Measurements from ENCODE around the gene HINT3. TPM values are rescaled to one million over a fixed set of nuclear protein-coding genes. Genes with fewer than 3 reads are reported as not detected.

The HINT3 gene
- total RNA-seq, 1 donor from 2014 or later: 11.8 TPM

- TF ChIP-seq CTCF (IDR thresholded peaks at IDR 0.05; ENCODE audit: insufficient read depth, low read depth, low read length) (no peak), EZH2 (IDR thresholded peaks at IDR 0.05; ENCODE audit: insufficient read depth, low read length) (no peak)
- no peak overlapping the region for H3K27ac ChIP-seq (ENCODE audit: low read depth, low read length)
- no peaks in the 10 kb centered on the region for H3K9me3 ChIP-seq (ENCODE audit: insufficient read depth, low read depth, low read length)
- Mint-ChIP-seq H3K27me3 (ENCODE audit: low read depth, unreplicated experiment) (no peaks in the 10 kb centered on the region), H3K27ac (ENCODE audit: unreplicated experiment) (no peak overlapping the region), H3K36me3 (ENCODE audit: low read depth, unreplicated experiment) (peaks cover 16% of the 10 kb centered on the region), H3K9me3 (ENCODE audit: unreplicated experiment) (no peaks in the 10 kb centered on the region), H3K4me3 (ENCODE audit: unreplicated experiment) (no peak overlapping the region), H3K4me1 (ENCODE audit: low read depth, unreplicated experiment) (peaks cover 1% of the 10 kb centered on the region)
- H3K9ac ChIP-seq (ENCODE audit: low read length): no peak overlapping the region
- H3K79me2 ChIP-seq (ENCODE audit: insufficient read depth, low read length): no peaks in the 10 kb centered on the region
- H4K20me1 ChIP-seq (ENCODE audit: insufficient read depth, low read length): no peaks in the 10 kb centered on the region
- H2AFZ ChIP-seq (ENCODE audit: low read depth, low read length): no peak overlapping the region
- DNase-seq (ENCODE audit: low read depth): no peak
- H3K27me3 ChIP-seq (ENCODE audit: insufficient read depth, low read length): no peaks in the 10 kb centered on the region
- no peak for FAIRE-seq
- peaks cover 7% of the 10 kb centered on the region for H3K36me3 ChIP-seq (ENCODE audit: insufficient read depth, low read length)
- no peak overlapping the region for H3K4me2 ChIP-seq (ENCODE audit: low read length)
- H3K4me3 ChIP-seq (ENCODE audit: insufficient read depth, low read depth, low read length): no peak overlapping the region
- no peaks in the 10 kb centered on the region for H3K4me1 ChIP-seq (ENCODE audit: insufficient read depth, low read length)
Observed at GRCh38 chr6:125924697-125925358, 31.7 kb upstream of the HINT3 start.

- FAIRE-seq: no peak
- H3K36me3 ChIP-seq (ENCODE audit: insufficient read depth, low read length): peaks cover 7% of the 10 kb centered on the region
- H3K9ac ChIP-seq (ENCODE audit: low read length): no peak overlapping the region
- no peak overlapping the region for H3K27ac ChIP-seq (ENCODE audit: low read depth, low read length)
- H3K4me1 Mint-ChIP-seq (ENCODE audit: low read depth, unreplicated experiment): no peaks in the 10 kb centered on the region
- no peaks in the 10 kb centered on the region for H3K27me3 Mint-ChIP-seq (ENCODE audit: low read depth, unreplicated experiment)
- H2AFZ ChIP-seq (ENCODE audit: low read depth, low read length): no peak overlapping the region
- H3K27me3 ChIP-seq (ENCODE audit: insufficient read depth, low read length): no peaks in the 10 kb centered on the region
- H3K9me3 ChIP-seq (ENCODE audit: insufficient read depth, low read depth, low read length): no peaks in the 10 kb centered on the region
- H3K4me3 Mint-ChIP-seq (ENCODE audit: unreplicated experiment): no peak overlapping the region
- no peaks in the 10 kb centered on the region for H4K20me1 ChIP-seq (ENCODE audit: insufficient read depth, low read length)
- H3K9me3 Mint-ChIP-seq (ENCODE audit: unreplicated experiment): no peaks in the 10 kb centered on the region
- H3K4me1 ChIP-seq (ENCODE audit: insufficient read depth, low read length): no peaks in the 10 kb centered on the region
- DNase-seq (ENCODE audit: low read depth): no peak
- H3K4me2 ChIP-seq (ENCODE audit: low read length): no peak overlapping the region
- no peaks in the 10 kb centered on the region for H3K79me2 ChIP-seq (ENCODE audit: insufficient read depth, low read length)
- peaks cover 18% of the 10 kb centered on the region for H3K36me3 Mint-ChIP-seq (ENCODE audit: low read depth, unreplicated experiment)
- no peak overlapping the region for H3K27ac Mint-ChIP-seq (ENCODE audit: unreplicated experiment)
- no peak overlapping the region for H3K4me3 ChIP-seq (ENCODE audit: insufficient read depth, low read depth, low read length)
- TF ChIP-seq EZH2 (IDR thresholded peaks at IDR 0.05; ENCODE audit: insufficient read depth, low read length) (no peak), CTCF (IDR thresholded peaks at IDR 0.05; ENCODE audit: insufficient read depth, low read depth, low read length) (no peak)
Observed at GRCh38 chr6:125926711-125927110, 29.9 kb upstream of the HINT3 start.

- no peak overlapping the region for H2AFZ ChIP-seq (ENCODE audit: low read depth, low read length)
- Mint-ChIP-seq H3K27me3 (ENCODE audit: low read depth, unreplicated experiment) (no peaks in the 10 kb centered on the region), H3K36me3 (ENCODE audit: low read depth, unreplicated experiment) (peaks cover 14% of the 10 kb centered on the region), H3K4me1 (ENCODE audit: low read depth, unreplicated experiment) (peaks cover 3% of the 10 kb centered on the region), H3K9me3 (ENCODE audit: unreplicated experiment) (no peaks in the 10 kb centered on the region), H3K27ac (ENCODE audit: unreplicated experiment) (no peak overlapping the region), H3K4me3 (ENCODE audit: unreplicated experiment) (no peak overlapping the region)
- H4K20me1 ChIP-seq (ENCODE audit: insufficient read depth, low read length): no peaks in the 10 kb centered on the region
- peaks cover 7% of the 10 kb centered on the region for H3K36me3 ChIP-seq (ENCODE audit: insufficient read depth, low read length)
- peaks cover 3% of the 10 kb centered on the region for H3K4me1 ChIP-seq (ENCODE audit: insufficient read depth, low read length)
- DNase-seq (ENCODE audit: low read depth): no peak
- H3K9ac ChIP-seq (ENCODE audit: low read length): no peak overlapping the region
- H3K27ac ChIP-seq (ENCODE audit: low read depth, low read length): no peak overlapping the region
- no peak overlapping the region for H3K4me2 ChIP-seq (ENCODE audit: low read length)
- FAIRE-seq: no peak
- TF ChIP-seq EZH2 (IDR thresholded peaks at IDR 0.05; ENCODE audit: insufficient read depth, low read length): no peak
- no peak for TF ChIP-seq CTCF (IDR thresholded peaks at IDR 0.05; ENCODE audit: insufficient read depth, low read depth, low read length)
- no peaks in the 10 kb centered on the region for H3K79me2 ChIP-seq (ENCODE audit: insufficient read depth, low read length)
- no peak overlapping the region for H3K4me3 ChIP-seq (ENCODE audit: insufficient read depth, low read depth, low read length)
- no peaks in the 10 kb centered on the region for H3K9me3 ChIP-seq (ENCODE audit: insufficient read depth, low read depth, low read length)
- H3K27me3 ChIP-seq (ENCODE audit: insufficient read depth, low read length): no peaks in the 10 kb centered on the region
Observed at GRCh38 chr6:125927761-125928160, 28.8 kb upstream of the HINT3 start.

Data from astrocyte (in vitro differentiated cells and primary cell).